GM21367 (cell line): ENCODE data around the gene PSIP1.
"Not testable (repeated sequence)": the region's sequence is repeated elsewhere in the genome, so short reads cannot be mapped to it uniquely, and the experiment has no call there.

Experiments used
- ATAC-seq: cut with Tn5 transposase; IDR thresholded peaks from one replicate; pipeline ENCODE4 v1.9.1; 2021; ENCODE audit not compliant: unreplicated experiment

The PSIP1 gene

GRCh38 chr9:15438891-15439290, 71.9 kb downstream of the PSIP1 start:
- ATAC-seq: no peak

- no peak for ATAC-seq
These were observed 77.1 kb downstream of the PSIP1 start for GRCh38 chr9:15433661-15434060.

- ATAC-seq: no peak
These were observed 77.6 kb downstream of the PSIP1 start for GRCh38 chr9:15433191-15433590.

- no peak for ATAC-seq
These were observed 79.6 kb downstream of the PSIP1 start for GRCh38 chr9:15430920-15431844.

GRCh38 chr9:15427702-15428101, 83.1 kb downstream of the PSIP1 start:
- ATAC-seq: not testable (repeated sequence)

- ATAC-seq: peak; percentile 29
These were observed 84.8 kb downstream of the PSIP1 start for GRCh38 chr9:15426019-15426418.

- ATAC-seq: peak; percentile 5
These were observed 87.4 kb downstream of the PSIP1 start for GRCh38 chr9:15423231-15423985.

GRCh38 chr9:15422372-15423230, 88.2 kb downstream of the PSIP1 start, which contains the start of gene SNAPC3:
SNAPC3 (plus strand) TSS chr9:15422876; CDS start chr9:15422880, 4 bp downstream.
- peak; percentile 98 for ATAC-seq

GRCh38 chr9:15421990-15422371, 88.8 kb downstream of the PSIP1 start:
- ATAC-seq: no peak

- no peak for ATAC-seq
These were observed 89.2 kb downstream of the PSIP1 start for GRCh38 chr9:15421532-15421931.

- no peak for ATAC-seq
These were observed 90.0 kb downstream of the PSIP1 start for GRCh38 chr9:15420796-15421195.

- ATAC-seq: no peak
These were observed 93.1 kb downstream of the PSIP1 start for GRCh38 chr9:15417626-15418025.

GRCh38 chr9:15416880-15417279, 93.9 kb downstream of the PSIP1 start:
- ATAC-seq: peak; percentile 62
